Sigmoid colon (tissue), 4 donors: ENCODE results near the gene ZNF280B.

Source experiments
- EP300 ChIP-seq, 4 donors: sonication (generic); formaldehyde crosslinking; IDR thresholded peaks; one replicate each; pipeline ENCODE4 v1.6.1; 2017; ENCODE audit warnings: antibody characterized with exemption in 4 of 4
- POLR2A ChIP-seq, 2 donors: fragments of 450-650 bp; IDR thresholded peaks; one replicate each; pipeline ENCODE4 v1.6.1; 2016; ENCODE audit warnings: antibody characterized with exemption in 2 of 2, mild to moderate bottlenecking in 2 of 2, moderate library complexity in 2 of 2
- POLR2AphosphoS5 ChIP-seq, 4 donors: sonication (generic); formaldehyde crosslinking; IDR thresholded peaks; one replicate each; pipeline ENCODE4 v1.6.1; 2017; ENCODE audit warnings: antibody characterized with exemption in 4 of 4
- TF ChIP-seq, protein P1 (sequence below), 4 experiments: fragments of 450-650 bp in 3 of 4; fragments of 200-600 bp in 1 of 4; IDR thresholded peaks; one replicate each; pipeline ENCODE4 v1.5.1; 2016 to 2019; ENCODE audit warnings: antibody characterized with exemption in 4 of 4, mild to moderate bottlenecking in 3 of 4, moderate library complexity in 2 of 4

DNA sequence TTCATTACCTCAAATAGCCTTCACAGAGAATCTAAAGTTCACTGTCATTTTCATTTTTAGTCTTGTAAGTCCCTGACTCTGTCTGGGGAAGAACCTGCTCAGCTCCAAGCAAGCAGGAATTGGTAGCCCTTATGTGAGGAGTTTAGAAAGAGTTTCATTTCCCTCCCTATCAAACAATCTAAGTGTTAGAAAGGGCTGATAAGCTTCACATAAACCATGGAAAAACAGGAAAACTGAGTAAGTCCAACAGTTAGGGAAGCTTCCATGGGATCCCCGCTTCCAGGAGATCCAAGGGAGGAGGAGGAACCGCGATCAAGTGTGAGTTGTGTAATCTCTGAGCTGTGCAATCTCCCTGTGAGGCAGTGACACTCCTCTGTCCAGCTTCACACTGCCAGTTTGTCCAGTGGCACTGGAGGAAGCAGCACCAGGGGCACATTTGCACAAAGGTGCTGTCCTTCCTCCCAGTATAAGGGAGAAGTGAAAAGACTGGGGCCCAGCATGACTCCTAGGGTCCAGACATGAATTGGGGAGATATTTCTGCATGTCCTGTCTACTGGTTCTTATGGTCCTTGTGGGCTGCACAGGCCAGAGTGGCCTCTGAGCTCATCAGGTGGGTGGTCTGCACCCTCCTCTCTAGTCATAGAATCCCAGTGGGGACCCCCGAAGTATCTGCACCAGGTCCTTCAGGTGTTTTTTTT lies 46.2 kb upstream of the ZNF280B start:
- TF ChIP-seq POLR2A (IDR thresholded peaks at IDR 0.05), result no peak
- TF ChIP-seq, protein P1, sequence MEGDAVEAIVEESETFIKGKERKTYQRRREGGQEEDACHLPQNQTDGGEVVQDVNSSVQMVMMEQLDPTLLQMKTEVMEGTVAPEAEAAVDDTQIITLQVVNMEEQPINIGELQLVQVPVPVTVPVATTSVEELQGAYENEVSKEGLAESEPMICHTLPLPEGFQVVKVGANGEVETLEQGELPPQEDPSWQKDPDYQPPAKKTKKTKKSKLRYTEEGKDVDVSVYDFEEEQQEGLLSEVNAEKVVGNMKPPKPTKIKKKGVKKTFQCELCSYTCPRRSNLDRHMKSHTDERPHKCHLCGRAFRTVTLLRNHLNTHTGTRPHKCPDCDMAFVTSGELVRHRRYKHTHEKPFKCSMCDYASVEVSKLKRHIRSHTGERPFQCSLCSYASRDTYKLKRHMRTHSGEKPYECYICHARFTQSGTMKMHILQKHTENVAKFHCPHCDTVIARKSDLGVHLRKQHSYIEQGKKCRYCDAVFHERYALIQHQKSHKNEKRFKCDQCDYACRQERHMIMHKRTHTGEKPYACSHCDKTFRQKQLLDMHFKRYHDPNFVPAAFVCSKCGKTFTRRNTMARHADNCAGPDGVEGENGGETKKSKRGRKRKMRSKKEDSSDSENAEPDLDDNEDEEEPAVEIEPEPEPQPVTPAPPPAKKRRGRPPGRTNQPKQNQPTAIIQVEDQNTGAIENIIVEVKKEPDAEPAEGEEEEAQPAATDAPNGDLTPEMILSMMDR (IDR thresholded peaks at IDR 0.05), result no peak
- no peak for TF ChIP-seq EP300 (IDR thresholded peaks at IDR 0.05)
- TF ChIP-seq POLR2AphosphoS5 (IDR thresholded peaks at IDR 0.05), result no peak
